ENCODE results near the gene PROK1. TPM values are rescaled to one million over a fixed set of nuclear protein-coding genes. Genes with fewer than 3 reads are reported as not detected.
A peak's percentile ranks its signal among the peaks of the same experiment; 100 is the strongest.

The PROK1 gene
- total and polyA plus RNA-seq, 8 donors = 0.12 to 0.53 TPM; not detected in 6

DNA sequence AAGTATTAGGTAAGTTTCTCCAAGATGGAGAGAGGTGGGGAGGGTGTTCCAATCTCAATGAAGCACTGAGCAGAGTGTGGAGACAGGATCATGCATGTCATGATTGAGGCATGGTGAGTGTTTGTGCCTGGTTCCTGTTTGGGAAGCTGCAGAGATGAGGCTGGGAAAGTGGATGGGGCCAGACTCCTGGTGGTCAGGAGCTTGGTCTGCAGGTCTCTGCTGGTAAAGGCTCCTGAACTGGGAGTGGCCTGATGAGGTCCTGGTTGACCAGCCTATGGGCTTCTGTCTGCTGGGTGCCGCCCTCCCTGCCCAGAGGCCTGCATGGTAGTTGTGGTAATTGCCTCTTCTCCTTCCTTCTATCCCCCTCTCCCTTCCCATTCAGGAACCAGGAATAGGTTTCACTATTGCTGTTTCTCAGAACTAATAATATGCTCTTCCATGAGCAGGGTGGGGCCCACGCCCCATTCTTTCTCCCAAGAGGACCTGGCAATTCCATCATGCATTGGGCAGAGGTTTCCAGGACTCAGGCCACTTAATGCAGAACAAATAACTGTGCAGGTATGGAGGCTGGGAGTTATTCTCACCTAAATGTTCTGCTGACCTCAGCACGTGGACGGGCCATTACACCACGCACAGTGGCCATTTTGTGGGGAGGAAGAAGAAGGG is 24.5 kb downstream of the PROK1 start:
- H3K36me3 ChIP-seq = no peaks in the 10 kb centered on the region
- H3K4me3 ChIP-seq = no peak overlapping the region
- TF ChIP-seq, protein P1, sequence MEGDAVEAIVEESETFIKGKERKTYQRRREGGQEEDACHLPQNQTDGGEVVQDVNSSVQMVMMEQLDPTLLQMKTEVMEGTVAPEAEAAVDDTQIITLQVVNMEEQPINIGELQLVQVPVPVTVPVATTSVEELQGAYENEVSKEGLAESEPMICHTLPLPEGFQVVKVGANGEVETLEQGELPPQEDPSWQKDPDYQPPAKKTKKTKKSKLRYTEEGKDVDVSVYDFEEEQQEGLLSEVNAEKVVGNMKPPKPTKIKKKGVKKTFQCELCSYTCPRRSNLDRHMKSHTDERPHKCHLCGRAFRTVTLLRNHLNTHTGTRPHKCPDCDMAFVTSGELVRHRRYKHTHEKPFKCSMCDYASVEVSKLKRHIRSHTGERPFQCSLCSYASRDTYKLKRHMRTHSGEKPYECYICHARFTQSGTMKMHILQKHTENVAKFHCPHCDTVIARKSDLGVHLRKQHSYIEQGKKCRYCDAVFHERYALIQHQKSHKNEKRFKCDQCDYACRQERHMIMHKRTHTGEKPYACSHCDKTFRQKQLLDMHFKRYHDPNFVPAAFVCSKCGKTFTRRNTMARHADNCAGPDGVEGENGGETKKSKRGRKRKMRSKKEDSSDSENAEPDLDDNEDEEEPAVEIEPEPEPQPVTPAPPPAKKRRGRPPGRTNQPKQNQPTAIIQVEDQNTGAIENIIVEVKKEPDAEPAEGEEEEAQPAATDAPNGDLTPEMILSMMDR (IDR thresholded peaks at IDR 0.05) = no peak
- H3K27me3 ChIP-seq = no peaks in the 10 kb centered on the region
- ATAC-seq (no peak), DNase-seq (no peak), FAIRE-seq (no peak)
- H3K27ac ChIP-seq = no peak overlapping the region
- H3K4me1 ChIP-seq = peaks cover 0 to 12% (median 0%) of the 10 kb centered on the region in 3 donors
- H3K9me3 ChIP-seq = no peaks in the 10 kb centered on the region
- WGBS, 2 donors = 94 to 96% methylated on average over 5 of the region's 5 CpGs
- intact Hi-C loops (cut with DNase I) = no loop called here

DNA sequence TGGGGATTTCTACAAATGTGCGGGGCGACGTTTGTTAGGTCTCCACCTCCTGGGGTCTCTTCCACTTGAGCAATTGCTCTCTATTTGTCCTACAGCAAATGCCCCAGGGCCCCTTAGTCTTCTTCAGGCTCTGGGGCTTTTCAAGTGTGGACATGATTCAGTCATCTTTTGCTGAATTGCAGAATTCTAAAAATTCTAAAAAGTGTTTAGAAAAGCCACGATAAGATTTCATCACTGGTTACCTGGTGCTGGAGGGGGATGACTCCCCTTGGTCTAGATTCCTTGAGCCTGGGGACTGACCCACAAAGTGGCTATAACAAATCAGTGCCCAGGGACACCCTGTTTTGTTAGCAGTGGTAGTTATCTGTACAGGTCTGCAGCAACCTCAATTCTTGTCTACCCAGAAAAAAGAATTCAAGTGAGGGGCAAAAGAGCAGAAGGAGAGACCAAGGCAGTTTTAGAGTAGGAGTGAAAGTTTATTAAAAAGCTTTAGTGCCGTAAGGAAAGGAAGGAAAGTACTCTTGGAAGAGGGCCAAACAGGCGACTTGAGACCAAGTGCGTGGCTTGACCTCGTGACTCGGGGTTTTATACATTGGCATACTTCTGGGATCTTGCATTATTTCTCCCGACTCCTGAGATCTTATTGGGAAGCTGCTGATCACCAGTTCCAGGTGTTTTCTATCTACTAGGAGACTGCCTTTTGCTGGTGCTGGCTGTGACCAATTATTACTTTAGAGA is 25.2 kb downstream of the PROK1 start:
- FAIRE-seq = no peak
- no peak overlapping the region for H3K27ac ChIP-seq
- 68 to 79% methylated on average over 10 of the region's 10 CpGs for WGBS, 2 donors
- ATAC-seq = no peak
- DNase-seq = no peak
- H3K36me3 ChIP-seq = no peaks in the 10 kb centered on the region
- H3K27me3 ChIP-seq = no peaks in the 10 kb centered on the region
- H3K9me3 ChIP-seq = no peaks in the 10 kb centered on the region
- TF ChIP-seq, protein P1 (IDR thresholded peaks at IDR 0.05) = no peak
- H3K4me1 ChIP-seq = peaks cover 0 to 12% (median 0%) of the 10 kb centered on the region in 3 donors
- H3K4me3 ChIP-seq = no peak overlapping the region
- intact Hi-C loops (cut with DNase I) = no loop called here

DNA sequence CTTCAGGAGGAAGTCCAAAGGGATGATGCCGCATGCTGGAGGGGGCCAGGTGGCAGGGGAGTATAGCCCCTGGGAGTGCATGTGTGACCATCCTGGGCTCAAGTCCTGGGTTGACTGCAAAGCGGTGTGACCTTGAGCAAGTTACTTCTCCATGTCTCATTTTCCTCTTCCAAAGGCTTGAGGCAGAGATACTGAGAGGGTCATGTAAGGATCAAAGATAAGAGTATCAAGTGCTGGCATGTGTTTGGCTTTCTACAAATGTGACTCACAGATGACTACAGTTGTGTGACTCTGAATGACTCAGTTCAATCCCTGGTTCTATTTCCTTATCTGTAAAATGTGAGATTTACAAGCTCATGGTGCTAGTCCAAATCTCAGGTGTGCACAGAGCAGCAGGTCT is 26.1 kb downstream of the PROK1 start:
- WGBS, 2 donors = 74 to 75% methylated on average over 2 of the region's 2 CpGs
- H3K4me1 ChIP-seq = peaks cover 0 to 12% (median 0%) of the 10 kb centered on the region in 3 donors
- H3K9me3 ChIP-seq = no peaks in the 10 kb centered on the region
- no peaks in the 10 kb centered on the region for H3K36me3 ChIP-seq
- ATAC-seq = peak; percentile 85 to 91 (median 88)
- no peak for FAIRE-seq
- TF ChIP-seq, protein P1 (IDR thresholded peaks at IDR 0.05) = no peak
- intact Hi-C loops (cut with DNase I) = no loop called here
- H3K27ac ChIP-seq = peak overlapping the region in 2 of 4 donors; percentile 21 to 52
- no peak overlapping the region for H3K4me3 ChIP-seq
- no peaks in the 10 kb centered on the region for H3K27me3 ChIP-seq
- DNase-seq = peak in 2 of 6 donors; percentile 5 to 30

DNA sequence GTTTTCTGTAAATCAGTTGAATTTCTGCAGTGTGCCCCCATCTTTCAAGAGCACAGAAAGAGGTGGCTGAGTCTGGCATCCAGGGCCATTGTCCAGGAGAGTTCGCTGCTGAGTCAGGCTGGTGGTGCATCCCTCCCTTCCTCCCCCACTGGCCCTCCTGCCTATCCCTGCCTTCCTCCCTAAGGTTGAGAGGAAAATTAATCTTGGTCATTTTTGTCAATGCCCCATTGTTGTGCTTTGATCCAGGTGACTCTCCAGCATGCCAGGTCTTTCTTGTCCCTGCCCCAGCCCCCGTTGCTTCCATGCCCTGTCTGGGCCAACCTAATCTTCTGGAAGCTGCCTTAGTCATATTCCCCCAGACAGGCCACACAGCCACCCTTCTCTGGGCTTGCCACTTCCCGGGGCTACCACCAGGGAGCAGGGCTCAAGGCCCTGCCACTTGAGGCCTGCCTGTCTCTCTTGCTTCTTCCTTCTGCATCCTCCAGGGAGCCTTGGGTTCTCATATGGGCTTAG is 26.6 kb downstream of the PROK1 start:
- 49 to 53% methylated on average over 3 of the region's 3 CpGs for WGBS, 2 donors
- Histone ChIP-seq H3K36me3 (no peaks in the 10 kb centered on the region), H3K27me3 (no peaks in the 10 kb centered on the region), H3K27ac (peak overlapping the region in 2 of 4 donors; percentile 21 to 52), H3K4me1 (peaks cover 0 to 12% (median 0%) of the 10 kb centered on the region in 3 donors), H3K4me3 (no peak overlapping the region), H3K9me3 (no peaks in the 10 kb centered on the region)
- no peak for FAIRE-seq
- intact Hi-C loops (cut with DNase I) = no loop called here
- TF ChIP-seq, protein P1 (IDR thresholded peaks at IDR 0.05) = peak in 1 of 4 donors; percentile 10
- ATAC-seq = peak; percentile 23 to 69 (median 64)
- peak in 1 of 6 donors; percentile 28 for DNase-seq

Measured in pancreas (tissue), 10 donors.